ENCODE data around the gene SUMO3.

Gene SUMO3

GRCh38 chr21:44783020-44783696 is 34.7 kb downstream of the SUMO3 start:
- Histone ChIP-seq H3K36me3 (peaks cover 13% of the 10 kb centered on the region), H3K4me1 (ENCODE audit: control insufficient read depth in 1 of 2, insufficient read depth in 1 of 2, low read depth in 1 of 2, low read length in 1 of 2) (no peaks in the 10 kb centered on the region), H3K9me3 (no peaks in the 10 kb centered on the region), H3K4me3 (ENCODE audit: low read depth in 1 of 2, low read length in 1 of 2) (no peak overlapping the region), H3K27me3 (no peaks in the 10 kb centered on the region), H3K27ac (no peak overlapping the region)
- TF ChIP-seq CTCF (IDR thresholded peaks at IDR 0.05), result no peak

GRCh38 chr21:44780767-44781459 is 36.9 kb downstream of the SUMO3 start:
- TF ChIP-seq CTCF (IDR thresholded peaks at IDR 0.05), result no peak
- Histone ChIP-seq H3K4me1 (ENCODE audit: control insufficient read depth in 1 of 2, insufficient read depth in 1 of 2, low read depth in 1 of 2, low read length in 1 of 2) (no peaks in the 10 kb centered on the region), H3K27ac (no peak overlapping the region), H3K9me3 (no peaks in the 10 kb centered on the region), H3K27me3 (no peaks in the 10 kb centered on the region), H3K36me3 (peaks cover 23% of the 10 kb centered on the region), H3K4me3 (ENCODE audit: low read depth in 1 of 2, low read length in 1 of 2) (no peak overlapping the region)

GRCh38 chr21:44780137-44780502 is 37.7 kb downstream of the SUMO3 start:
- TF ChIP-seq CTCF (IDR thresholded peaks at IDR 0.05), result no peak
- Histone ChIP-seq H3K27ac (no peak overlapping the region), H3K9me3 (no peaks in the 10 kb centered on the region), H3K36me3 (peaks cover 27% of the 10 kb centered on the region), H3K4me3 (ENCODE audit: low read depth in 1 of 2, low read length in 1 of 2) (no peak overlapping the region), H3K27me3 (no peaks in the 10 kb centered on the region), H3K4me1 (ENCODE audit: control insufficient read depth in 1 of 2, insufficient read depth in 1 of 2, low read depth in 1 of 2, low read length in 1 of 2) (no peaks in the 10 kb centered on the region)

GRCh38 chr21:44779417-44780136 is 38.3 kb downstream of the SUMO3 start:
- Histone ChIP-seq H3K36me3 (peaks cover 28% of the 10 kb centered on the region), H3K4me3 (ENCODE audit: low read depth in 1 of 2, low read length in 1 of 2) (no peak overlapping the region), H3K4me1 (ENCODE audit: control insufficient read depth in 1 of 2, insufficient read depth in 1 of 2, low read depth in 1 of 2, low read length in 1 of 2) (no peaks in the 10 kb centered on the region), H3K27me3 (no peaks in the 10 kb centered on the region), H3K27ac (no peak overlapping the region), H3K9me3 (no peaks in the 10 kb centered on the region)
- no peak for TF ChIP-seq CTCF (IDR thresholded peaks at IDR 0.05)

- no peak overlapping the region for H3K4me3 ChIP-seq (ENCODE audit: low read depth in 1 of 2, low read length in 1 of 2)
- H3K27ac ChIP-seq, result no peak overlapping the region
- H3K9me3 ChIP-seq, result no peaks in the 10 kb centered on the region
- H3K36me3 ChIP-seq, result peaks cover 34% of the 10 kb centered on the region
- TF ChIP-seq CTCF (IDR thresholded peaks at IDR 0.05), result no peak
- H3K4me1 ChIP-seq (ENCODE audit: control insufficient read depth in 1 of 2, insufficient read depth in 1 of 2, low read depth in 1 of 2, low read length in 1 of 2), result no peaks in the 10 kb centered on the region
- H3K27me3 ChIP-seq, result no peaks in the 10 kb centered on the region
Observed at GRCh38 chr21:44778983-44779382, 38.9 kb downstream of the SUMO3 start.

All from neutrophil (primary cell).